H1 (cell line): ENCODE measurements around the gene TAF1L. TPM values are rescaled to one million over a fixed set of nuclear protein-coding genes. Genes with fewer than 3 reads are reported as not detected.

Source experiments
- CTCF ChIA-PET: fragments of 300-600 bp; sonication (Branson Sonifier 250); formaldehyde crosslinking; loops from one replicate; lab custom pipeline; 2021; ENCODE audit not compliant: partially characterized antibody; lab: Charles Lee
- POLR2A ChIA-PET: fragments of 300-600 bp; sonication (Branson Sonifier 250); formaldehyde crosslinking; loops from one replicate; lab custom pipeline; 2021; ENCODE audit warnings: inconsistent platforms; ENCODE audit not compliant: partially characterized antibody; lab: Charles Lee
- DNase-seq, 2 experiments: peaks; one replicate each; pipeline versions ENCODE4 v3.0.0 to v3.0.0-alpha.2; 2010 to 2022; ENCODE audit warnings: low spot score in 2 of 2, low read depth in 1 of 2, mixed read lengths in 1 of 2
- FAIRE-seq: peaks from 2 replicates; lab custom pipeline; 2011; peaks lifted over from hg19 to GRCh38; lab: Jason Lieb, UNC
- H2AFZ ChIP-seq: 2 replicates; pipeline ENCODE4 v1.8.1; 2012; ENCODE audit warnings: low read length, inconsistent platforms
- H2AK5ac ChIP-seq: 2 replicates; pipeline ENCODE4 v1.6.1; 2013; ENCODE audit warnings: low read depth, low read length
- H2BK120ac ChIP-seq: replicated peaks from 2 replicates; pipeline ENCODE3; 2013; ENCODE audit warnings: low read depth, low read length, inconsistent platforms
- H2BK12ac ChIP-seq: 2 replicates; pipeline ENCODE4 v1.6.1; 2013; ENCODE audit warnings: low read depth, low read length
- H2BK15ac ChIP-seq: 2 replicates; pipeline ENCODE4 v1.6.1; 2013; ENCODE audit warnings: low read length
- H2BK20ac ChIP-seq: 2 replicates; pipeline ENCODE4 v1.6.1; 2013; ENCODE audit warnings: low read length
- H2BK5ac ChIP-seq: 2 replicates; pipeline ENCODE4 v1.6.1; 2013; ENCODE audit warnings: low read depth, low read length
- H3K14ac ChIP-seq: 2 replicates; pipeline ENCODE4 v1.6.1; 2013; ENCODE audit warnings: inconsistent platforms; ENCODE audit not compliant: insufficient read length
- H3K18ac ChIP-seq: 2 replicates; pipeline ENCODE4 v1.6.1; 2013; ENCODE audit warnings: low read length; ENCODE audit errors: extremely low read depth
- H3K23ac ChIP-seq: 2 replicates; pipeline ENCODE4 v1.6.1; 2013; ENCODE audit warnings: inconsistent platforms; ENCODE audit not compliant: insufficient read length
- H3K23me2 ChIP-seq: 2 replicates; pipeline ENCODE4 v1.6.1; 2013; ENCODE audit warnings: low read depth, low read length
- H3K27ac ChIP-seq: 2 replicates; pipeline ENCODE4 v1.6.1; 2011; ENCODE audit warnings: low read depth, low read length, inconsistent platforms
- H3K27me3 ChIP-seq, 4 experiments: replicated peaks in 1 of 4; 1 replicate in 1 of 4; 2 replicates in 3 of 4; pipeline versions ENCODE4 v1.6.1 to v1.8.1; 2011 to 2013; ENCODE audit warnings: low read length in 3 of 4, mild to moderate bottlenecking in 3 of 4, inconsistent platforms in 2 of 4, mixed read lengths in 2 of 4, moderate library complexity in 1 of 4; ENCODE audit not compliant: control insufficient read depth in 3 of 4, insufficient read depth in 3 of 4; ENCODE audit errors: extremely low read depth in 1 of 4
- H3K36me3 ChIP-seq, 4 experiments: 2 replicates each; pipeline versions ENCODE4 v1.6.1 to v1.8.1; 2011 to 2013; ENCODE audit warnings: mild to moderate bottlenecking in 4 of 4, low read length in 3 of 4, moderate library complexity in 2 of 4, control low read depth in 1 of 4, inconsistent platforms in 1 of 4; ENCODE audit not compliant: insufficient read depth in 4 of 4, control insufficient read depth in 2 of 4
- H3K4ac ChIP-seq: replicated peaks from 2 replicates; pipeline ENCODE3; 2013; ENCODE audit warnings: low read length, low read depth, mixed read lengths, inconsistent platforms; ENCODE audit not compliant: insufficient read length
- H3K4me1 ChIP-seq, 4 experiments: replicated peaks in 1 of 4; 1 replicate in 1 of 4; 2 replicates in 3 of 4; pipeline versions ENCODE4 v1.6.1 to v1.8.1; 2011 to 2013; ENCODE audit warnings: low read length in 3 of 4, inconsistent platforms in 2 of 4, mixed read lengths in 1 of 4; ENCODE audit not compliant: insufficient read depth in 4 of 4, control insufficient read depth in 3 of 4
- H3K4me2 ChIP-seq, 2 experiments: 2 replicates each; pipeline versions ENCODE4 v1.6.1 to v1.8.1; 2011 to 2013; ENCODE audit warnings: low read depth in 2 of 2, low read length in 2 of 2, control low read depth in 1 of 2, inconsistent platforms in 1 of 2, mild to moderate bottlenecking in 1 of 2; ENCODE audit not compliant: insufficient read depth in 1 of 2
- H3K4me3 ChIP-seq, 4 experiments: fragments of 200-600, 300-600 bp in 1 of 4; sonication (generic), shearing (Covaris generic), sonication (Bioruptor Twin) in 1 of 4; 2 replicates each; pipeline versions ENCODE4 v1.5.1 to v1.8.1; 2011 to 2016; ENCODE audit warnings: low read length in 4 of 4, low read depth in 3 of 4, control low read depth in 2 of 4, inconsistent platforms in 2 of 4, mild to moderate bottlenecking in 2 of 4, mixed read lengths in 1 of 4, moderate library complexity in 1 of 4; ENCODE audit not compliant: insufficient read depth in 2 of 4; ENCODE audit errors: extremely low read depth in 1 of 4
- H3K56ac ChIP-seq: replicated peaks from 2 replicates; pipeline ENCODE3; 2013; ENCODE audit warnings: low read depth, mild to moderate bottlenecking, mixed read lengths, low read length, inconsistent platforms; ENCODE audit not compliant: insufficient read length
- H3K79me1 ChIP-seq: 2 replicates; pipeline ENCODE4 v1.6.1; 2013; ENCODE audit warnings: low read depth, low read length, control low read depth
- H3K79me2 ChIP-seq, 2 experiments: 2 replicates each; pipeline versions ENCODE4 v1.6.1 to v1.8.1; 2012 to 2013; ENCODE audit warnings: low read length in 2 of 2, mild to moderate bottlenecking in 2 of 2, inconsistent platforms in 1 of 2; ENCODE audit not compliant: insufficient read depth in 2 of 2, control insufficient read depth in 1 of 2
- H3K9ac ChIP-seq, 4 experiments: replicated peaks in 1 of 4; 1 replicate in 1 of 4; 2 replicates in 3 of 4; pipeline versions ENCODE4 v1.6.1 to v1.8.1; 2011 to 2013; ENCODE audit warnings: low read depth in 3 of 4, low read length in 3 of 4, control low read depth in 2 of 4, mild to moderate bottlenecking in 2 of 4, moderate library complexity in 2 of 4, inconsistent platforms in 1 of 4; ENCODE audit errors: extremely low read depth in 1 of 4
- H3K9me3 ChIP-seq, 2 experiments: 2 replicates each; pipeline versions ENCODE4 v1.6.1 to v1.8.1; 2012 to 2013; ENCODE audit warnings: mild to moderate bottlenecking in 2 of 2, moderate library complexity in 2 of 2, control low read depth in 1 of 2, inconsistent platforms in 1 of 2, low read depth in 1 of 2, low read length in 1 of 2, mixed read lengths in 1 of 2; ENCODE audit not compliant: insufficient read depth in 2 of 2
- H4K20me1 ChIP-seq, 2 experiments: replicated peaks in 1 of 2; 2 replicates each; pipeline versions ENCODE3 to v1.8.1; 2011 to 2013; ENCODE audit warnings: inconsistent platforms in 2 of 2, low read length in 2 of 2, mild to moderate bottlenecking in 1 of 2; ENCODE audit not compliant: insufficient read depth in 2 of 2, control insufficient read depth in 1 of 2
- H4K5ac ChIP-seq: 2 replicates; pipeline ENCODE4 v1.6.1; 2013; ENCODE audit warnings: low read length, low read depth, mixed read lengths, inconsistent platforms; ENCODE audit not compliant: insufficient read length
- H4K8ac ChIP-seq: 2 replicates; pipeline ENCODE4 v1.8.0; 2013; ENCODE audit warnings: mild to moderate bottlenecking, moderate library complexity, low read length, inconsistent platforms; ENCODE audit not compliant: insufficient read depth; ENCODE audit errors: extremely low read depth
- H4K91ac ChIP-seq: replicated peaks from 2 replicates; pipeline ENCODE3; 2013; ENCODE audit warnings: low read length, mixed read lengths, inconsistent platforms; ENCODE audit not compliant: insufficient read length
- WGBS, 2 experiments: shearing (Covaris generic) in 1 of 2; methylation state at CpG; one replicate each; pipeline versions ENCODE4 v1.1.6 to v1.1.7; 2013 to 2015; ENCODE audit warnings: low lambda C conversion rate in 2 of 2, mixed read lengths in 2 of 2, inconsistent platforms in 1 of 2, low coverage in 1 of 2, missing lambda C conversion rate in 1 of 2; ENCODE audit not compliant: insufficient replicate concordance in 2 of 2, insufficient coverage in 1 of 2, insufficient read length in 1 of 2; ENCODE audit errors: extremely low coverage in 1 of 2, missing lambda C conversion rate in 1 of 2; 5-methylcytosine and 5-hydroxymethylcytosine counted together
- polyA plus RNA-seq, 7 experiments: library from polyadenylated mRNA; depleted of rRNA in 3 of 7; stranded (reverse) in 5 of 7; unstranded in 2 of 7; fragments of >200 nt in 5 of 7; fragments of 200-250 nt in 2 of 7; gene quantifications; 1 replicate in 5 of 7; 2 replicates in 1 of 7; 4 replicates in 1 of 7; pipeline versions ENCODE4 v1.2.1 to v1.2.3, GENCODE V29; 2011 to 2013; ENCODE audit warnings: missing spikeins in 2 of 7, mixed read lengths in 2 of 7
- total RNA-seq: library from RNA; stranded (reverse); fragmentation: NEBNext Ultra II Directional; extraction: Animal tissue kit (Norgen Biotek cat#: 25700); gene quantifications from 2 replicates; pipeline ENCODE4 v1.2.1, GENCODE V29; 2021

The TAF1L gene
- total and polyA plus RNA-seq, 2 of the 8 experiments (the other 6 are each of a cell fraction or from before 2014, with no cell fraction given), result not detected

- no peaks in the 10 kb centered on the region for H3K79me1 ChIP-seq
- H2BK12ac ChIP-seq, result no peak overlapping the region
- no peak overlapping the region for H3K27ac ChIP-seq
- no peaks in the 10 kb centered on the region for H3K4me1 ChIP-seq
- H3K36me3 ChIP-seq, result no peaks in the 10 kb centered on the region
- no peak overlapping the region for H3K14ac ChIP-seq
- H3K23ac ChIP-seq, result no peak overlapping the region
- CTCF ChIA-PET, result interaction anchor here (0.6 to 7.2 kb wide), 12 partner anchors 8 to 408 kb away, joined by 3 to 70 read pairs (median 7); no protein-coding TSS in a partner anchor
- H4K8ac ChIP-seq, result no peak overlapping the region
- H3K9me3 ChIP-seq, result no peaks in the 10 kb centered on the region
- H2BK120ac ChIP-seq, result no peak overlapping the region
- no peaks in the 10 kb centered on the region for H3K79me2 ChIP-seq
- H3K4me2 ChIP-seq, result no peak overlapping the region
- H4K91ac ChIP-seq, result no peak overlapping the region
- H2AFZ ChIP-seq, result no peak overlapping the region
- no peak overlapping the region for H4K5ac ChIP-seq
- no peaks in the 10 kb centered on the region for H3K27me3 ChIP-seq
- DNase-seq (no peak), FAIRE-seq (no peak)
- H3K23me2 ChIP-seq, result no peaks in the 10 kb centered on the region
- H3K4ac ChIP-seq, result no peak overlapping the region
- H2BK15ac ChIP-seq, result no peak overlapping the region
- POLR2A ChIA-PET, result no interaction called here
- H2BK5ac ChIP-seq, result no peak overlapping the region
- H4K20me1 ChIP-seq, result no peaks in the 10 kb centered on the region
- no peak overlapping the region for H2AK5ac ChIP-seq
- H3K4me3 ChIP-seq, result no peak overlapping the region
- H2BK20ac ChIP-seq, result no peak overlapping the region
- WGBS, 2 experiments, result 59% methylated on average over 2 of the region's 2 CpGs; no CpG with 5 or more reads in 1 of the 2 experiments
- H3K18ac ChIP-seq, result no peak overlapping the region
- no peak overlapping the region for H3K56ac ChIP-seq
- no peak overlapping the region for H3K9ac ChIP-seq
These were observed 45.0 kb downstream of the TAF1L start for GRCh38 chr9:32590476-32590875.
